Left cardiac atrium (tissue), 4 donors: ENCODE measurements around the gene MET. TPM values are rescaled to one million over a fixed set of nuclear protein-coding genes. Genes with fewer than 3 reads are reported as not detected.

Experiments
- ATAC-seq, 2 donors: fragments of 200-7000 bp; cut with Tn5 transposase; one replicate each; pipeline ENCODE4 v1.9.1; 2020; ENCODE audit warnings: mild to moderate bottlenecking in 2 of 2, moderate library complexity in 2 of 2
- DNase-seq: peaks from one replicate; pipeline ENCODE4 v3.0.0-alpha.2; 2020
- intact Hi-C, 2 donors: fragments of 100-400 bp; cut with DNase I; formaldehyde crosslinking; loops; one replicate each; pipeline versions ENCODE4 v1.14.1 to v1.15.1; 2022 to 2023
- total RNA-seq, 2 donors: library from RNA; stranded (reverse); fragmentation: NEBNext Ultra II Directional; extraction: Animal tissue kit (Norgen Biotek cat#: 25700); gene quantifications; one replicate each; pipeline ENCODE4 v1.2.1, GENCODE V29; 2021
- donor health status: DM: no; HTN: yes; CAD: no.
- donor health status: DM: no; HTN: yes; CAD: no; lungs with severe emphysema.
- donor health status: DM: yes; HTN: yes; CAD: no.
- donor health status: Dilated cardiomyopathy.

Gene MET
- total RNA-seq, 2 donors from 2014 or later = 15.7 to 16.7 TPM

GRCh38 chr7:116691664-116692063 is 19.7 kb downstream of the MET start:
- DNase-seq = no peak
- peak in 1 of 2 donors; percentile 87 for ATAC-seq
- intact Hi-C loops = no loop called here

DNA sequence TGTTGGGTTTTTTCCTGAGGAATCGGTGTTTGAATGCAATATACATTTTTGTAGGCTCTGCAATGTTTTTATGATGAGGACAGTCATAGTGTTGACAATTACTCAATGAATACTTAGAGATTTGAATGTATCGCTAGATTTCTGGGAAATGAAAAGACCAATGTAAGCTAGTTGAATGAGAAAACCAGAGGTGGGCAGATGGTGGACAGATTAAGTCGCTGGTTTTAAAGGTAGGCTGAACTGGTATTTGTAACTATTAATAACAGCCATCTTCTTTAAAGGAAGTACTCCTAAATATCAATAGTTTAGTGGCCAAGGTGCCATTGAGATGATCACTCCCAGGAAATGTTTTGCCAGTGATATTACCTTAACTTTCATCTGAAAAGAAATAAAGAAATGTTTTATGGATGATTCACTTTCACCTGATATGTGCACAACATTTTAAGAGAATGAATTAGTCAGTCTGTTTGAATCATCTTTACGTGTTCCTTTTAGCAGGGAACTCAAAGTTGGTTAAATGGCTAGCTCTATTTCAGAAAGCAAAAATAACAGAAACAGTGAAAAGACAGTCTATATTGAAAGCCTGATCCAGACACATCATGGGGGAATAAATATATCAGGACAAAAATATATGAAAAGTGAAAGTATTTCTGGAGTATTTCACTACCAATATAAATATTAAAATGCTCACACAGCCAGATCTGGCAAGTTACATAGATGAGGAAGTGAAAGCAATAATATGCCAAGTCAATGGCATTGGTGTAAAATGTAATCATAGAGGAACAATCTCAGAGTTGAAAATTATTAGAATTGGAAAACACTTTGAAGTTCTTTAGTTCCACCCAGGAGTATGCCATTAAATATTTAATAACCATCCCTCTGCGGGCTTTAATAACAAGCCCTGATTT is 20.7 kb downstream of the MET start:
- intact Hi-C loops = no loop called here
- ATAC-seq = peak in 1 of 2 donors; percentile 65
- DNase-seq = no peak

GRCh38 chr7:116696707-116697106 is 24.7 kb downstream of the MET start:
- ATAC-seq (no peak), DNase-seq (no peak)
- intact Hi-C loops = no loop called here

DNA sequence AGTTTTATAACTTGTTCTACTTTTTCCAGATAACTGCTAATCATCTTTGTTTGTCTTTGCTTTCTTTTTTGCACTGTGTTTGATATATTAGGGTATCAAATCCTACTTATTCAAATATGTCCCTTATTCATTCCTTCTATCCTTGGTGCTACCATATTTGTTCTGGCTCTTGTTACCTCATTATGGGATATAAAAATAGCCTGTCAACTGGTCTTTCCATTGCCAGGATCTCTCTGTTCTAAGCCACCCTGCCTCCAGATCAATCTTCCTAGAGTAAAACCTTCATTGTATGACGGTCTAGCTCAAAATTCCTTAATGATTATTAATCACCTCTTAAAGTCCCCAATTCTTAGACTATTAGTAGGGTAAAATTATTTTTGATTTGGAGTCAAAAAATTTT is 25.2 kb downstream of the MET start:
- DNase-seq (no peak), ATAC-seq (no peak)
- intact Hi-C loops = no loop called here

- intact Hi-C loops = no loop called here
- no peak for DNase-seq
- no peak for ATAC-seq
Observed at GRCh38 chr7:116697761-116698160, 25.8 kb downstream of the MET start.

GRCh38 chr7:116698396-116698795 is 26.4 kb downstream of the MET start:
- ATAC-seq (no peak), DNase-seq (no peak)
- intact Hi-C loops = no loop called here

GRCh38 chr7:116698930-116699721 is 27.1 kb downstream of the MET start:
- no peak for DNase-seq
- intact Hi-C loops = no loop called here
- peak; percentile 38 to 84 for ATAC-seq

GRCh38 chr7:116699722-116700120 is 27.7 kb downstream of the MET start:
- ATAC-seq = no peak
- intact Hi-C loops = no loop called here
- no peak for DNase-seq

- no peak for DNase-seq
- intact Hi-C loops = no loop called here
- no peak for ATAC-seq
Observed at GRCh38 chr7:116702046-116702785, 30.2 kb downstream of the MET start.

- ATAC-seq (no peak), DNase-seq (no peak)
- intact Hi-C loops = no loop called here
Observed at GRCh38 chr7:116704650-116705228, 32.7 kb downstream of the MET start.

- ATAC-seq (no peak), DNase-seq (no peak)
- intact Hi-C loops = no loop called here
Observed at GRCh38 chr7:116705419-116705818, 33.4 kb downstream of the MET start.

GRCh38 chr7:116706668-116707126 is 34.7 kb downstream of the MET start:
- ATAC-seq (peak in 1 of 2 donors; percentile 90), DNase-seq (no peak)
- intact Hi-C loops = no loop called here

DNA sequence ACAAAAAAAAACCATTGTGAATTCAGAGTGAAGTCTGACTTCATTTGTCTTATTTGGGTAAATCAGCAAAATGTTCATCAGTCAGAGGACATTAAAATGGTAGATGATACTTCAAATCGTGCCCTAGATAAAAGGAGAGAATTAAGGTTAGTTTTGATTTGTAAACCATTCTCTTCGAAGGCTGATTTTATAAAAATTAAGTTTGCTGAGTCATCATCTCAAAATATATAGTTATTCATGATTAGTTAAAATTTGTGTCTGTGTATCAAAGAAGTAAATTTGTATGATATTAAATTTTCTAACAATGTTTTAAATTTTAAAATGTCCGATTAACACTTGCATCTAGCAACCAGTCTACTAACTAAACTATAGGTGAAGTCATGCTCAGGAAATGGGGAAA is 35.3 kb downstream of the MET start:
- ATAC-seq (no peak), DNase-seq (no peak)
- intact Hi-C loops = no loop called here

GRCh38 chr7:116708248-116708647 is 36.3 kb downstream of the MET start:
- DNase-seq (no peak), ATAC-seq (no peak)
- intact Hi-C loops = no loop called here

GRCh38 chr7:116708861-116709260 is 36.9 kb downstream of the MET start:
- DNase-seq (no peak), ATAC-seq (no peak)
- intact Hi-C loops = no loop called here

DNA sequence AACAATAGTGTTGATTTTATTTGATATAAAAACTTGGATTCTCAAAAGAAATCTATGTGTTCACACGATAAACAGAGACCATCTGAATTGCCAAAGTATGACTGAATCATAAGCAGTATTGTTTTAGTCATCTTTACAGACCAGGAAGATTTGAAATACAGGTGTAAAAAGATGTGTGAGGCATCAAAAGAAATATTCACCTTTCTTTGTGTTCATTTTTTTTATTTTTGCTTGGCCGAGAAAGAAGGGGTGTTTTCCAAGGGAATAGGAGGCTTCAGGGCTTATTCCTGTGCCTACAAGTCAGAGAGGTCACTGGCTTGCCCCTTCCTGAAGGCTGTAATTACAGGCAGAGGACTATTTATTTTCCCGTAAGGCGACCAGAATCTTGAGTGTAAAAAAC is 37.3 kb downstream of the MET start:
- ATAC-seq = no peak
- no peak for DNase-seq
- intact Hi-C loops = no loop called here

DNA sequence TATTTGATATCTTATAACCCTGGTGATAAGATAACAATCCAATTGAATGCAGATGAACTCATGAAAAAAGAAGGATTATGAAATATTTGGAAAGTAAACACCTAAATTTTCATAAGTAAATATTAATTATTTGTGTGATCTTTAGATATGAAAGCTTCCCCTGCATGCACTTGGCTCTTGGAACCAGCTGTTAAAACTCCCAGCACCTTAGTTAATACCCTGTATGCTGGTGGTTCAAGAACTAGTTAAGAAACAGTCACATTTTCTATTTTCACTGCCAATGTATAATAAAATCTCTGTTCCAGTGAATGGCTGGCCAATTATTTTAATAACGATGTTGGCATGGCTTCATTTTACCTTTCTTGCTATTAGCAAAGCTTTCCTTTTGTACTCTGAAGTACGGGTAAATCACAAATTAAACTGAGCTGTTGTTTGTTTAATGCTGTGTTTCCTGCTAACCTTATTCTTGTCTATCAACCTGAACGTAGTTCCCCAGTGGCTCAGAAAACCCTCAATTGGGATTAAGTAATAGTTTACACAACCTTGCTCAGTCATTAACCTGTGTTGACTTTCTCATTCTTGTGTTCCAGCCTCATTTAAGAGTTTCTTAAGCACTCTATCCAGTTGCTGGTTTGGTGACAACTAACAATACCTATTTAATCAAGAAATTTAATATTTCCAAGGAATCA is 38.9 kb downstream of the MET start:
- intact Hi-C loops = no loop called here
- no peak for ATAC-seq

DNA sequence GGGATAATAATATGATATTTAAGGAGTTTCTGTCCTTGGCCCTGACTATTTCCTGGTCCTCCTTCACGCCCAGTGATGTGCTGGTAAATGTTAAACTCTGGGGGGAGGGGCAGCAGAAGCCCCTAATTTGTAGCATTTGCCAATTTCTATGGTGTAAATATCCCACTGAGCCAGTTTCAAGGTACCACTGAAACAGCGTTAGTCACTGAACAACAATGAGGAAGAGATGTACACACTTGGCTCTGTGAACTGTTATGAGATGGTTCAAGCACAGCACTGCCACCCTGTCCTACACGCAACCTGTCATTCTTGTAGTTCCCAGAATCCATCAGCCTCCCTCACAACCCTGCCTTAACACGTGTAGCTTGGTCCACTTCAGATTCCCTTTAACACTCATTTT is 39.8 kb downstream of the MET start:
- ATAC-seq (no peak), DNase-seq (no peak)
- intact Hi-C loops = no loop called here

More for the DNA sequence above, 38.9 kb downstream of the MET start:
- DNase-seq = no peak

DNA sequence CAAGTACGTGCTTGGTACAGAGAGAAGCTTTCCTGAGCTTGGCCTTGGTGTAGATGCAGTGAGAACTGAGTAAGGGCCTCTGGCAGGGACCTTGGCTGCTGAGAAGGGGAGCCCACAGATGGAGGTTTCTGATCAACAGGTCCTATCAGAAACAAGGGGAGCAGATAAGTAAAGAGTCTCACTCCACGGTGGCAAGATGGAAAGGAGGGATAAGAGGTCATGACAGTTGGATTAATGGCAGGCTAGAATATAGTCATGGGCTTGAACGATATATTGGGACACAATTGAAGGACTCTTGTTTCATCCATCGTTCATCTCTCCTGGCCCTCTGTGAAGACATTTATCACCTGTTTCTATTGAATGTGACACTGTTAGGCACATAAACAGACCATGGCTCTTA is 41.5 kb downstream of the MET start:
- intact Hi-C loops = no loop called here
- DNase-seq (no peak), ATAC-seq (no peak)
